Activated B cell treated with CpG ODN at 0.5 μM for 24 hours (primary cell): Measurements from ENCODE around the gene TNFRSF17. TPM values are rescaled to one million over a fixed set of nuclear protein-coding genes. Genes with fewer than 3 reads are reported as not detected.

Experiments used
- ATAC-seq: fragments of 200-7000 bp; cut with Tn5 transposase; one replicate; pipeline ENCODE4 v1.10.0; 2021; ENCODE audit warnings: low read depth, mild to moderate bottlenecking, moderate library complexity
- CTCF ChIA-PET: fragments of 350-600 bp; sonication (Branson Sonifier 250); formaldehyde crosslinking; loops from one replicate; lab custom pipeline; 2021; ENCODE audit warnings: antibody characterized with exemption; lab: Charles Lee
- POLR2A ChIA-PET: fragments of 350-600 bp; sonication (Branson Sonifier 250); formaldehyde crosslinking; loops from one replicate; lab custom pipeline; 2021; ENCODE audit warnings: antibody characterized with exemption; lab: Charles Lee
- DNase-seq: peaks from one replicate; pipeline ENCODE4 v3.0.0; 2022
- H3K27ac Mint-ChIP-seq: one replicate; pipeline ENCODE4 v1.8.0; 2020; ENCODE audit warnings: mixed read lengths
- H3K27me3 Mint-ChIP-seq: one replicate; pipeline ENCODE4 v1.8.0; 2021; ENCODE audit warnings: mixed read lengths
- H3K36me3 Mint-ChIP-seq: one replicate; pipeline ENCODE4 v1.8.0; 2021; ENCODE audit warnings: low read depth, mixed read lengths
- H3K4me1 Mint-ChIP-seq: one replicate; pipeline ENCODE4 v1.8.0; 2021; ENCODE audit warnings: mixed read lengths
- H3K4me3 Mint-ChIP-seq: one replicate; pipeline ENCODE4 v1.8.0; 2020; ENCODE audit warnings: mild to moderate bottlenecking, mixed read lengths
- H3K9me3 Mint-ChIP-seq: one replicate; pipeline ENCODE4 v1.8.0; 2020; ENCODE audit warnings: mixed read lengths
- CTCF ChIP-seq: fragments of 200-600 bp; IDR thresholded peaks from one replicate; pipeline ENCODE4 v1.8.0; 2022; ENCODE audit warnings: antibody characterized with exemption, mild to moderate bottlenecking
- intact Hi-C: fragments of 100-400 bp; cut with micrococcal nuclease; formaldehyde crosslinking; loops from one replicate; pipeline ENCODE4 v1.15.1; 2024
- total RNA-seq: library from RNA; stranded (reverse); gene quantifications from 2 replicates; pipeline ENCODE4 v1.2.3, GENCODE V29; 2022

Gene TNFRSF17
- total RNA-seq, 1 donor from 2014 or later, result 8.0 TPM

- H3K27me3 Mint-ChIP-seq, result no peaks in the 10 kb centered on the region
- DNase-seq, result no peak
- no peak for TF ChIP-seq CTCF
- H3K36me3 Mint-ChIP-seq, result peaks cover 27% of the 10 kb centered on the region
- no peaks in the 10 kb centered on the region for H3K9me3 Mint-ChIP-seq
- ChIA-PET CTCF (interaction anchor here (1.0 to 2.7 kb wide), 3 partner anchors 29 to 90 kb away, joined by 3 to 20 read pairs (median 4); no protein-coding TSS in a partner anchor), POLR2A (interaction anchor here (0.5 to 5.9 kb wide), 13 partner anchors 9 to 86 kb away, joined by 3 to 97 read pairs (median 4); partner anchors contain the start of gene TNFRSF17)
- peak overlapping the region; percentile 77 for H3K27ac Mint-ChIP-seq
- H3K4me1 Mint-ChIP-seq, result peaks cover 66% of the 10 kb centered on the region
- H3K4me3 Mint-ChIP-seq, result peak overlapping the region; percentile 96
- ATAC-seq, result no peak
- intact Hi-C loops, result loop anchor here (5.0 kb wide), 2 partner anchors 34 to 61 kb away; partner anchors contain the start of gene GSPT1
These were observed 13.1 kb downstream of the TNFRSF17 start for GRCh38 chr16:11978080-11978479.

- ATAC-seq, result no peak
- no peak for TF ChIP-seq CTCF
- ChIA-PET POLR2A (interaction anchor here (0.6 to 5.9 kb wide), 11 partner anchors 11 to 69 kb away, joined by 3 to 97 read pairs (median 4); partner anchors contain the start of gene TNFRSF17), CTCF (interaction anchor here (0.8 to 1.2 kb wide), 4 partner anchors 19 to 31 kb away, joined by 3 to 4 read pairs (median 3); no protein-coding TSS in a partner anchor)
- H3K4me1 Mint-ChIP-seq, result peaks cover 74% of the 10 kb centered on the region
- no peak for DNase-seq
- H3K27me3 Mint-ChIP-seq, result no peaks in the 10 kb centered on the region
- H3K27ac Mint-ChIP-seq, result peak overlapping the region; percentile 86
- peaks cover 29% of the 10 kb centered on the region for H3K36me3 Mint-ChIP-seq
- intact Hi-C loops, result loop anchor here (5.0 kb wide), 2 partner anchors 33 to 62 kb away; partner anchors contain the start of gene GSPT1
- peak overlapping the region; percentile 96 for H3K4me3 Mint-ChIP-seq
- no peaks in the 10 kb centered on the region for H3K9me3 Mint-ChIP-seq
These were observed 14.1 kb downstream of the TNFRSF17 start for GRCh38 chr16:11979013-11979672.

GRCh38 chr16:11980136-11980844 is 15.3 kb downstream of the TNFRSF17 start:
- H3K36me3 Mint-ChIP-seq, result peaks cover 35% of the 10 kb centered on the region
- peak overlapping the region; percentile 86 for H3K27ac Mint-ChIP-seq
- no peak for TF ChIP-seq CTCF
- ATAC-seq, result peak; percentile 18
- H3K4me1 Mint-ChIP-seq, result peaks cover 85% of the 10 kb centered on the region
- ChIA-PET CTCF (interaction anchor here (0.8 to 1.1 kb wide), 4 partner anchors 18 to 88 kb away, joined by 3 to 5 read pairs (median 3); no protein-coding TSS in a partner anchor), POLR2A (interaction anchor here (1.1 to 5.9 kb wide), 4 partner anchors 12 to 30 kb away, joined by 3 to 97 read pairs (median 16); partner anchors contain the start of gene TNFRSF17)
- no peaks in the 10 kb centered on the region for H3K9me3 Mint-ChIP-seq
- no peaks in the 10 kb centered on the region for H3K27me3 Mint-ChIP-seq
- intact Hi-C loops, result loop anchor here (1.0 to 5.0 kb wide), 2 partner anchors 13 to 33 kb away; no protein-coding TSS in a partner anchor
- no peak for DNase-seq
- peak overlapping the region; percentile 67 for H3K4me3 Mint-ChIP-seq

- Mint-ChIP-seq H3K36me3 (peaks cover 40% of the 10 kb centered on the region), H3K4me3 (no peak overlapping the region), H3K27me3 (no peaks in the 10 kb centered on the region), H3K9me3 (no peaks in the 10 kb centered on the region), H3K27ac (no peak overlapping the region), H3K4me1 (peaks cover 80% of the 10 kb centered on the region)
- ChIA-PET POLR2A (no interaction called here), CTCF (no interaction called here)
- ATAC-seq, result no peak
- no peak for DNase-seq
- TF ChIP-seq CTCF, result no peak
- intact Hi-C loops, result no loop called here
These were observed 20.2 kb downstream of the TNFRSF17 start for GRCh38 chr16:11985250-11985649.
